Ascending aorta (tissue), 2 donors: ENCODE results near the gene PTK6. TPM values are rescaled to one million over a fixed set of nuclear protein-coding genes. Genes with fewer than 3 reads are reported as not detected.

ENCODE experiments used
- DNase-seq, 2 donors: peaks; one replicate each; pipeline ENCODE4 v3.0.0-alpha.2; 2019; ENCODE audit warnings: low spot score in 2 of 2
- H3K27ac ChIP-seq, 2 donors: fragments of 200-600 bp; sonication (generic); one replicate each; pipeline ENCODE4 v1.5.1; 2016 to 2017; ENCODE audit warnings: mild to moderate bottlenecking in 1 of 2
- H3K27me3 ChIP-seq: fragments of 200-600 bp; sonication (generic); one replicate; pipeline ENCODE4 v1.5.1; 2017
- H3K36me3 ChIP-seq, 2 donors: fragments of 200-600 bp; sonication (generic); one replicate each; pipeline ENCODE4 v1.5.1; 2016
- H3K4me1 ChIP-seq, 2 donors: fragments of 200-600 bp; sonication (generic); one replicate each; pipeline ENCODE4 v1.5.1; 2016 to 2017; ENCODE audit warnings: mild to moderate bottlenecking in 1 of 2
- H3K4me3 ChIP-seq, 2 donors: fragments of 200-600 bp; sonication (generic); one replicate each; pipeline ENCODE4 v1.5.1; 2016 to 2017; ENCODE audit warnings: mild to moderate bottlenecking in 1 of 2
- H3K9me3 ChIP-seq, 2 donors: fragments of 200-600 bp; sonication (generic); one replicate each; pipeline ENCODE4 v1.5.1; 2016
- intact Hi-C: fragments of 100-400 bp; cut with DNase I; formaldehyde crosslinking; loops from one replicate; pipeline ENCODE4 v1.15.1; 2023
- total RNA-seq: library from RNA; depleted of rRNA; stranded (reverse); fragments of >200 nt; gene quantifications from one replicate; pipeline ENCODE4 v1.1.0, GENCODE V29; 2016
- TF ChIP-seq, protein P1 (sequence below), 3 experiments: fragments of 200-600 bp in 2 of 3; fragments of 450-650 bp in 1 of 3; sonication (generic) in 2 of 3; IDR thresholded peaks; one replicate each; pipeline ENCODE4 v1.5.1; 2016 to 2019; ENCODE audit warnings: antibody characterized with exemption in 3 of 3, mild to moderate bottlenecking in 1 of 3, moderate library complexity in 1 of 3

Gene PTK6
- total RNA-seq, 1 donor from 2014 or later, result not detected

DNA sequence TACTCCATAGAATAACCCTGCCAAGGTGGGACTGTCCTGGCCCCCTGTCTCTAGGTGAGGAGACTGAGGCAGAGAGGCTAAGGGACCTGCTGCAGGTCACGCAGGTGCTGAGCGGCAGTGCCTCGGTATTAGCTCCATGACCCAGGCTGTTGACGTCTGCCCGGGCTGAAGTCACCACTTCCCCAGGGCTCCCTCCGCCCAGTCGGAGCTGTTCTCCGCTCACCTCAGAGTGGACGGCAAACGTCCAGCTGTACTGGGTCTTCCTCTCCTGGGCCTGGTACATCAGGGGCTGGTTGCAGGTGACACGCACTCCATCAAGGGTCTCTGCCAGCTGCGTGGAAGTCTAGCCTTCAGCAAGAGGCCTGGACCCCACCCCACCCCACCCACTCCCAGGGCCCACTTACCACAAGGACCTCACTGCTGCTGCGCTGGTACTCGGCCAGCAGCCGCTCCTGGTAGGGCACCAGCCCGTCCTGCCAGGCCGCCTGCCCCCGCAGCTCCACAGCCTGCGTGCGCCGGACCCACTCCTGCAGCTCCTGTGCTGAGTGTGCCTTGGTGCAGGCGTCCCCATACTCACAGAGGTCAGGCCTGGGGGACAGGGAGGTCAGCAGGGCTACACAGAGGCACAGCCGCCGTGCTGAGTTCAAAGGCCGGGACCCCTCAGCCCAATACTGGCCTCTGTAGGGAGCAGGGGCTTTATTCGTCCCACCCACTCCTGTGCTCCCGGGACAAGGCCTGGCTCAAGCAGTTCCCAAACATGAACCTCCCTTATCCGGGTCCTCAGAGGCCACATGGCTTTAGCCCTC is 33.3 kb upstream of the PTK6 start:
- Histone ChIP-seq H3K4me3 (no peak overlapping the region), H3K27ac (no peak overlapping the region), H3K4me1 (peaks cover 8 to 9% of the 10 kb centered on the region in 2 donors), H3K36me3 (peaks cover under 1 to 17% of the 10 kb centered on the region in 2 donors), H3K27me3 (no peaks in the 10 kb centered on the region), H3K9me3 (no peaks in the 10 kb centered on the region)
- TF ChIP-seq, protein P1, sequence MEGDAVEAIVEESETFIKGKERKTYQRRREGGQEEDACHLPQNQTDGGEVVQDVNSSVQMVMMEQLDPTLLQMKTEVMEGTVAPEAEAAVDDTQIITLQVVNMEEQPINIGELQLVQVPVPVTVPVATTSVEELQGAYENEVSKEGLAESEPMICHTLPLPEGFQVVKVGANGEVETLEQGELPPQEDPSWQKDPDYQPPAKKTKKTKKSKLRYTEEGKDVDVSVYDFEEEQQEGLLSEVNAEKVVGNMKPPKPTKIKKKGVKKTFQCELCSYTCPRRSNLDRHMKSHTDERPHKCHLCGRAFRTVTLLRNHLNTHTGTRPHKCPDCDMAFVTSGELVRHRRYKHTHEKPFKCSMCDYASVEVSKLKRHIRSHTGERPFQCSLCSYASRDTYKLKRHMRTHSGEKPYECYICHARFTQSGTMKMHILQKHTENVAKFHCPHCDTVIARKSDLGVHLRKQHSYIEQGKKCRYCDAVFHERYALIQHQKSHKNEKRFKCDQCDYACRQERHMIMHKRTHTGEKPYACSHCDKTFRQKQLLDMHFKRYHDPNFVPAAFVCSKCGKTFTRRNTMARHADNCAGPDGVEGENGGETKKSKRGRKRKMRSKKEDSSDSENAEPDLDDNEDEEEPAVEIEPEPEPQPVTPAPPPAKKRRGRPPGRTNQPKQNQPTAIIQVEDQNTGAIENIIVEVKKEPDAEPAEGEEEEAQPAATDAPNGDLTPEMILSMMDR (IDR thresholded peaks at IDR 0.05), result no peak
- intact Hi-C loops, result loop anchor here (5.0 kb wide), 2 partner anchors 48 to 57 kb away; partner anchors contain the start of genes GMEB2 and PPDPF
- DNase-seq, result no peak

DNA sequence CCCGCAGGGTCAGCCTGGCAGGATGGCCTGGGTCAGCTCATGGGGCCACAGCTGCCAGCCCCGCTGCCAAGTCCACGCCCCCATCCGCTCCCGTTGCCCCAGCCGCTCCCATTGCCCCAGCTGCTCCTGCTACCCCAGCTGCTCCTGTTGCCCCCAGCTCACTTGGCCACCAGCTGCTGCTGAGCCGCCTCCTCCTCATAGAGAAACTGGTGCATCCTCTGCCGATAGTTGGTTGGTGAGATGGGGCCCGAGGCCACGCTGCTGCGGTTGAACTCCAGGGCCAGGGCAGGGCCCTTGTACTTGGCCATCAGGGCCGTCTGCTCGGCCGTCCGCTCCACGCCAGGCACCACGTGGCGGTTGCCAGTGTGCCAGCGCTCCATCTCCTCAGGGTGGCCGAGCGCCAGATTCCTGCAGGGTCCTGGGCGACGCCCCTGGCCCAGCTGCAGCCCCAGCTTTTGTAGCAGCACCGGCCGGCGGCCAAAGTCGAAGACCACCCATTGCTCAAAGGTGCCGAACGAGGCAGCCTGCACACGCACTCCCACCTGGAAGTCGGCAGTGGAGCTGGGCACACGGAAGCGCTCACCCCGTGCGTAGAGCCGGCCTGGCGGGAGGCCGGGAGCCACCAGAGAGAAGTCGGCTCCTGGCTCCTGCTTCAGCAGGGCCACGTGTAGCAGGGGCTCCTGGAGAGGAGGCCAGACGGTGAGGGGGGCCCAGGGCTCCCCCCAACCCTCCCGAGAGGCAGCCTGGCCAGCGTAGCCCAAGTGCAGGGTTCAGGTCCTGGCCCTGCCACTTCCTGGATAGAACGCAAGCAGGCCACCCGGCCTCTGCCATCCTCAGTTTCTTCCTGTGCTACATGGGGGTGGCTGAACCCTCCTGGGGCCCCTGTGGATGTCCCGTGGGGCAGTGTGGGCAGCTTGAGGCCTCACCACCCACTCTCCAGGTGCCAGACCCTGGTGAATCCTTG is 32.1 kb upstream of the PTK6 start:
- H3K4me3 ChIP-seq, result no peak overlapping the region
- H3K27me3 ChIP-seq, result no peaks in the 10 kb centered on the region
- H3K27ac ChIP-seq, result no peak overlapping the region
- H3K36me3 ChIP-seq, result peaks cover 13 to 27% of the 10 kb centered on the region in 2 donors
- TF ChIP-seq, protein P1 (IDR thresholded peaks at IDR 0.05), result no peak
- intact Hi-C loops, result no loop called here
- H3K4me1 ChIP-seq, result peaks cover 6 to 9% of the 10 kb centered on the region in 2 donors
- no peak for DNase-seq
- no peaks in the 10 kb centered on the region for H3K9me3 ChIP-seq

DNA sequence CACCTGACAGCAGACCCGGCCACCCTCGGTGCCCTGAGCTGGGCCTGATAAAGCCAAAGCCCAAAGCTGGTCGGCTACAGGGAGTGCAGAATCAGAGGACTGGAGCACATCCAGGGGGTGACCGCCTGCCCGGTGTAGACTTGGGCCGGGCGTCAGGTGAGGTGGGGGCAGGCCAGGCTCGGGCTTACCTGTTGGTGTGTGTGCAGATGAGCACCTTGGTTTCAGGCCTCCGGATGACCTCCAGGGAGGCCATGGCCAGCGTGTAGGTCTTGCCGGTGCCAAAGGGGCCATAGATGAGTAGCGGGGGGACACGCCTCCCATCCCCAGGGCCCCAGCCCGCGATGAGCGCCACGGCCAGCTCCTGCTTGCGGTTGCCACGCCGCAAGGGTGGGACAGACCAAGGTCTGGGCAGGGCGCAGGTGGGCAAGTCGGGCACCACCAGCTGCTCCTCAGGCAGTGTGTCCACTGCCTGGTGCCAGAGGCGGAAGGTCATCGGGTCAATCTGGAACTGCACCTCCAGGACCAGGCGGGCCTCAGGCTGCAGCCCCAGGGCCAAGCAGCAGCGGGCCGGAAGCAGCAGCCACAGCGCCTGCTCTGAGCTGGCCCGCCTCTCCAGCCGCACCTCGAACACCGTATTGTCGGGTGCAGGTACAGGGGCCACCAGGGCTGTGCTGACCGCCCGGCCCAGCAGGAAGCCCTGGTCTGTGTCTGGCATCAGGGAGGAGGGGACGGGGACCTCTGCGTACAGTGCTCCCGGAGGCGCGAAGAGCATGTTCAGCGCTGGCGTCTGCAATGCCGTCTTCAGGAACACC is 31.2 kb upstream of the PTK6 start:
- DNase-seq, result no peak
- H3K36me3 ChIP-seq, result peaks cover 18 to 36% of the 10 kb centered on the region in 2 donors
- TF ChIP-seq, protein P1 (IDR thresholded peaks at IDR 0.05), result no peak
- H3K9me3 ChIP-seq, result no peaks in the 10 kb centered on the region
- H3K4me1 ChIP-seq, result peaks cover 2 to 6% of the 10 kb centered on the region in 2 donors
- intact Hi-C loops, result no loop called here
- no peak overlapping the region for H3K4me3 ChIP-seq
- H3K27me3 ChIP-seq, result no peaks in the 10 kb centered on the region
- no peak overlapping the region for H3K27ac ChIP-seq

DNA sequence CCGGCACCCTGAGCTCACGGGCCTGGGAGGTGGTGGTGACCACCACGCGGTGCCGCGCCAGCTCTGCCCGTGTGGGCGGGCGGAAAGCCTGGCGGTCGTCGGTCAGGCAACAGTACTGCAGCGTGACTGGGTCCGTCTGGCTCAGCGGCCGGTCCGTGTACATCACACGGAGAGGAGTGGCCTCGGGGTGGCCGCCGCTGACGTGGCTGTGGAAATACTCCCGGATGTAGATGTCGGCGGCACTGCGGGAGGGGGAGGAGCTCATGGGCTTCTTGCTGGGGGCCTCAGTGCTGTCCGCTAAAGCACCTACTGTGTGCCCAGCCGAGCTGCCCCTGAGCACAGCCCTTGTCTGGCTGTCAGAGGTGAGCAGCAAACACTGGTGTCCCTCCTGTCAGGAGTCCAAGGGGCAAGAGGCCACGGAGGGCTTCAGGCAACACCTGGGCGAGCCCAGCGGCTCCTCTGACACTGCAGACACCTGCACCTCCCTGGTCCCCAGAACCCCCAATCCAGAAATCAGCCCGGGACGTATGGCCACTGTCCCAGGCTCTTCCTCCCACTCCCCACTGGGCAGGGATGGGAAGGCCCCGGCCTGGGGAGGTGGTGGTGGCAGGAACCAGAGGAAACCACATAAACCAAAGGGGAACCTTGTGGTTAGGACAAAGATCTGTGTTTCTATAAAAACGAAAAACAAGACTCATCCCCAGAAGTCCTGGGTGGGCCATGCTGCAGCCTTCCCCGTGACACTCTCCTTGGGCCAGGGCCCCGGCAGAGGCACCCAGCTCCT is 30.4 kb upstream of the PTK6 start:
- H3K27me3 ChIP-seq, result no peaks in the 10 kb centered on the region
- no peak overlapping the region for H3K27ac ChIP-seq
- TF ChIP-seq, protein P1 (IDR thresholded peaks at IDR 0.05), result no peak
- intact Hi-C loops, result no loop called here
- DNase-seq, result peak in 1 of 2 donors; percentile 74
- H3K4me1 ChIP-seq, result no peaks in the 10 kb centered on the region
- H3K4me3 ChIP-seq, result no peak overlapping the region
- no peaks in the 10 kb centered on the region for H3K9me3 ChIP-seq
- H3K36me3 ChIP-seq, result peaks cover 26 to 44% of the 10 kb centered on the region in 2 donors

DNA sequence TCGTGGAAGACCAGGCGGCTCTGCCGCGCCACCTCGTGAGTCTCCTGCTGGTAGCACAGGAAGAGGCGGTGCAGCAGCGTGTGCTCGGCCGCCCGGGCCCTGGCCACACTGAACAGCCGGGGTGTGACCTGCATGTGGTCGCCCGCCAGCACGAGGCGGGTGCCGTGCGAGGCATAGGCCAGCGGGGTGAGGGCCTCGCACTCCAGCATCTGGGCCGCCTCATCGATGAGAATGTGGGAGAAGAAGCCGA is 29.9 kb upstream of the PTK6 start:
- no peak overlapping the region for H3K4me3 ChIP-seq
- intact Hi-C loops, result no loop called here
- DNase-seq, result no peak
- H3K36me3 ChIP-seq, result peaks cover 31 to 45% of the 10 kb centered on the region in 2 donors
- H3K27me3 ChIP-seq, result no peaks in the 10 kb centered on the region
- H3K9me3 ChIP-seq, result no peaks in the 10 kb centered on the region
- TF ChIP-seq, protein P1 (IDR thresholded peaks at IDR 0.05), result no peak
- no peaks in the 10 kb centered on the region for H3K4me1 ChIP-seq
- H3K27ac ChIP-seq, result no peak overlapping the region
